OCI-LY1 (cell line): ENCODE measurements around the gene MYO15A.

Experiments
- H2AFZ ChIP-seq: fragments of 200-600 bp; sonication (generic), shearing (Covaris generic); 2 replicates; pipeline ENCODE4 v1.6.0; 2014; ENCODE audit warnings: antibody characterized with exemption, mild to moderate bottlenecking, low read length
- H3F3A ChIP-seq: fragments of 200-600 bp; sonication (generic), shearing (Covaris generic); 2 replicates; pipeline ENCODE4 v1.6.0; 2014; ENCODE audit warnings: mild to moderate bottlenecking, antibody characterized with exemption, low read length, moderate library complexity; ENCODE audit not compliant: insufficient read depth
- H3K27ac ChIP-seq: fragments of 200-600 bp; sonication (generic); 2 replicates; pipeline ENCODE4 v1.5.1; 2014; ENCODE audit warnings: low read length, mixed run types, mild to moderate bottlenecking, low read depth; ENCODE audit not compliant: poor library complexity, severe bottlenecking
- H3K27me3 ChIP-seq: fragments of 200-600 bp; sonication (generic); 2 replicates; pipeline ENCODE4 v1.6.0; 2014; ENCODE audit warnings: antibody characterized with exemption, mild to moderate bottlenecking, low read length, moderate library complexity; ENCODE audit not compliant: insufficient read depth
- H3K36me3 ChIP-seq: fragments of 200-600 bp; sonication (generic); 2 replicates; pipeline ENCODE4 v1.6.1; 2014; ENCODE audit warnings: mild to moderate bottlenecking, antibody characterized with exemption, low read length, moderate library complexity, mixed read lengths; ENCODE audit not compliant: insufficient read depth
- H3K4me1 ChIP-seq: fragments of 200-600 bp; sonication (generic); 2 replicates; pipeline ENCODE4 v1.5.1; 2014; ENCODE audit warnings: mild to moderate bottlenecking, low read length, moderate library complexity; ENCODE audit not compliant: insufficient read depth, severe bottlenecking
- H3K4me2 ChIP-seq: fragments of 200-600 bp; sonication (generic), shearing (Covaris generic); 2 replicates; pipeline ENCODE4 v1.6.1; 2014; ENCODE audit warnings: low read length
- H3K4me3 ChIP-seq: fragments of 200-600 bp; sonication (generic); 2 replicates; pipeline ENCODE4 v1.5.1; 2014; ENCODE audit warnings: low read length, low read depth, mild to moderate bottlenecking, mixed read lengths; ENCODE audit not compliant: poor library complexity, severe bottlenecking
- H3K79me2 ChIP-seq: fragments of 200-600 bp; shearing (Covaris generic); 2 replicates; pipeline ENCODE4 v1.6.1; 2016; ENCODE audit warnings: mixed run types, low read length, mixed read lengths; ENCODE audit not compliant: insufficient read depth
- H3K9ac ChIP-seq: fragments of 200-600 bp; sonication (generic), shearing (Covaris generic); 2 replicates; pipeline ENCODE4 v1.6.1; 2014; ENCODE audit warnings: mild to moderate bottlenecking, low read length, mixed read lengths
- H3K9me2 ChIP-seq: fragments of 200-600 bp; sonication (generic), shearing (Covaris generic); 2 replicates; pipeline ENCODE4 v1.6.1; 2014; ENCODE audit warnings: low read depth, mild to moderate bottlenecking, low read length, mixed read lengths
- H3K9me3 ChIP-seq: fragments of 200-600 bp; shearing (Covaris generic); 2 replicates; pipeline ENCODE4 v1.6.1; 2014; ENCODE audit warnings: low read length, mixed read lengths
- H4K20me1 ChIP-seq: fragments of 200-600 bp; sonication (generic), shearing (Covaris generic); 2 replicates; pipeline ENCODE4 v1.6.0; 2016; ENCODE audit warnings: mild to moderate bottlenecking, low read length; ENCODE audit not compliant: insufficient read depth
- CTCF ChIP-seq: fragments of 200-600 bp; sonication (generic), shearing (Covaris generic); IDR thresholded peaks from 2 replicates; pipeline ENCODE4 v1.5.1; 2017; ENCODE audit warnings: mild to moderate bottlenecking, antibody characterized with exemption, low read length, moderate library complexity, mixed read lengths
- EZH2 ChIP-seq: fragments of 200-600 bp; sonication (generic), shearing (Covaris generic); IDR thresholded peaks from 2 replicates; pipeline ENCODE4 v1.8.0; 2017; ENCODE audit warnings: borderline replicate concordance, mixed run types, mild to moderate bottlenecking, antibody characterized with exemption, low read length, moderate library complexity, mixed read lengths

Gene MYO15A

GRCh38 chr17:18194804-18195203, 86.2 kb downstream of the MYO15A start:
- H3K9me3 ChIP-seq = no peaks in the 10 kb centered on the region
- no peaks in the 10 kb centered on the region for H3F3A ChIP-seq
- H3K9me2 ChIP-seq = no peaks in the 10 kb centered on the region
- peaks cover 79% of the 10 kb centered on the region for H3K36me3 ChIP-seq
- H3K9ac ChIP-seq = no peak overlapping the region
- H3K79me2 ChIP-seq = peaks cover 27% of the 10 kb centered on the region
- H3K4me2 ChIP-seq = no peak overlapping the region
- H3K27ac ChIP-seq = no peak overlapping the region
- no peaks in the 10 kb centered on the region for H3K27me3 ChIP-seq
- no peak for TF ChIP-seq EZH2
- TF ChIP-seq CTCF = no peak
- H4K20me1 ChIP-seq = no peaks in the 10 kb centered on the region
- peaks cover 7% of the 10 kb centered on the region for H3K4me1 ChIP-seq
- H2AFZ ChIP-seq = no peak overlapping the region
- H3K4me3 ChIP-seq = no peak overlapping the region

GRCh38 chr17:18195246-18195645, 86.7 kb downstream of the MYO15A start:
- no peaks in the 10 kb centered on the region for H3K9me3 ChIP-seq
- no peak overlapping the region for H3K27ac ChIP-seq
- H3K4me3 ChIP-seq = no peak overlapping the region
- H3K36me3 ChIP-seq = peaks cover 77% of the 10 kb centered on the region
- no peaks in the 10 kb centered on the region for H3F3A ChIP-seq
- no peak overlapping the region for H3K9ac ChIP-seq
- peaks cover 24% of the 10 kb centered on the region for H3K79me2 ChIP-seq
- H3K27me3 ChIP-seq = no peaks in the 10 kb centered on the region
- H3K4me1 ChIP-seq = peaks cover 7% of the 10 kb centered on the region
- no peak for TF ChIP-seq CTCF
- TF ChIP-seq EZH2 = no peak
- H2AFZ ChIP-seq = no peak overlapping the region
- no peaks in the 10 kb centered on the region for H3K9me2 ChIP-seq
- no peak overlapping the region for H3K4me2 ChIP-seq
- H4K20me1 ChIP-seq = no peaks in the 10 kb centered on the region

GRCh38 chr17:18197535-18198194, 89.1 kb downstream of the MYO15A start:
- Histone ChIP-seq H3K9ac (no peak overlapping the region), H3K4me1 (no peaks in the 10 kb centered on the region), H4K20me1 (no peaks in the 10 kb centered on the region), H3K4me3 (no peak overlapping the region), H3K4me2 (no peak overlapping the region), H3K36me3 (peaks cover 69% of the 10 kb centered on the region), H3F3A (no peaks in the 10 kb centered on the region), H3K79me2 (0 out of 2 replicates have a peak, but pooled peaks cover 4% of the 10 kb centered on the region), H3K27ac (no peak overlapping the region), H3K27me3 (no peaks in the 10 kb centered on the region), H3K9me3 (no peaks in the 10 kb centered on the region), H3K9me2 (no peaks in the 10 kb centered on the region), H2AFZ (no peak overlapping the region)
- no peak for TF ChIP-seq EZH2
- TF ChIP-seq CTCF = no peak
